ENCODE measurements around the gene USP44. TPM values are rescaled to one million over a fixed set of nuclear protein-coding genes. Genes with fewer than 3 reads are reported as not detected.

The USP44 gene
- total and polyA plus RNA-seq, 2 donors (not counting 3 experiments of a cell fraction or from before 2014, with no cell fraction given): 0.91 to 3.1 TPM

GRCh38 chr12:95506707-95507523, 44.4 kb downstream of the USP44 start:
- Histone ChIP-seq H3K9ac (replicated peaks; ENCODE audit: extremely low read depth, insufficient read depth, low read length) (no peak overlapping the region), H3K36me3 (ENCODE audit: control insufficient read depth in 2 of 2, extremely low read depth in 1 of 2, insufficient read depth in 2 of 2, low read length in 2 of 2) (peaks cover 7 to 20% of the 10 kb centered on the region in 2 experiments), H3K4me2 (ENCODE audit: insufficient read depth, low read length) (no peak overlapping the region), H3K9me1 (replicated peaks; ENCODE audit: control insufficient read depth, extremely low read depth, insufficient read depth, low read length) (no peaks in the 10 kb centered on the region), H4K20me1 (replicated peaks; ENCODE audit: control insufficient read depth, extremely low read depth, insufficient read depth, low read length) (no peaks in the 10 kb centered on the region), H3K4me3 (replicated peaks in 1 of 3; ENCODE audit: insufficient read depth in 1 of 3, low read depth in 1 of 3, low read length in 3 of 3) (no peak overlapping the region), H3K9me3 (replicated peaks; ENCODE audit: control insufficient read depth, insufficient read depth, low read length) (no peaks in the 10 kb centered on the region), H2AFZ (ENCODE audit: low read depth, low read length) (no peak overlapping the region), H3K27ac (ENCODE audit: insufficient read depth, low read depth, low read length) (no peak overlapping the region), H3K79me2 (ENCODE audit: control insufficient read depth, insufficient read depth, low read length) (peaks cover 3% of the 10 kb centered on the region), H3K27me3 (ENCODE audit: control insufficient read depth in 2 of 2, insufficient read depth in 2 of 2, low read length in 2 of 2) (no peaks in the 10 kb centered on the region), H3K4me1 (ENCODE audit: control insufficient read depth, extremely low read depth, insufficient read depth, low read length) (no peaks in the 10 kb centered on the region)
- no peak for DNase-seq (ENCODE audit: low read depth, low spot score)
- intact Hi-C loops (cut with micrococcal nuclease) (no loop called here), dilution Hi-C loops (cut with MboI; ENCODE audit: extremely low pct_ligation_motif_present, low sequenced_read_pairs) (no loop called here)
- ChIA-PET CTCF (interaction anchor here (1.2 to 2.7 kb wide), 2 partner anchors 27 to 28 kb away, joined by 5 to 10 read pairs; no protein-coding TSS in a partner anchor), POLR2A (no interaction called here)
- no peak for FAIRE-seq
- TF ChIP-seq GATA2 (IDR thresholded peaks at IDR 0.05; ENCODE audit: insufficient read depth, insufficient read length, low read depth, low read length) (no peak), CTCF (IDR thresholded peaks at IDR 0.05; ENCODE audit: extremely low read depth in 1 of 2, insufficient read depth in 1 of 2, low read depth in 1 of 2, low read length in 2 of 2) (no peak), MAX (IDR thresholded peaks at IDR 0.05; ENCODE audit: insufficient read depth, insufficient read length) (no peak), MYC (IDR thresholded peaks at IDR 0.05; ENCODE audit: low read depth, low read length) (no peak), JUN (IDR thresholded peaks at IDR 0.05; ENCODE audit: borderline replicate concordance, insufficient read depth, insufficient read length, low read depth) (no peak), EZH2 (IDR thresholded peaks at IDR 0.05; ENCODE audit: borderline replicate concordance, low read depth, low read length, severe bottlenecking) (no peak), POLR2AphosphoS5 (IDR thresholded peaks at IDR 0.05; ENCODE audit: insufficient read depth, low read depth, low read length) (no peak), FOS (IDR thresholded peaks at IDR 0.05; ENCODE audit: borderline replicate concordance, insufficient read depth, low read length) (no peak), POLR2A (IDR thresholded peaks at IDR 0.05; ENCODE audit: low read depth, low read length) (no peak)
- no TSS peak for BruUV-seq (replicated peaks)

All from endothelial cell of umbilical vein (primary cell).